ENCODE data around the gene ASB15.

Gene ASB15

GRCh38 chr7:123663200-123663599, 61.6 kb downstream of the ASB15 start:
- DNase-seq (ENCODE audit: low read depth): no peak

- DNase-seq (ENCODE audit: low read depth): no peak
These were observed 63.5 kb downstream of the ASB15 start for GRCh38 chr7:123665157-123665556.

GRCh38 chr7:123665896-123666295, 64.3 kb downstream of the ASB15 start:
- no peak for DNase-seq (ENCODE audit: low read depth)

- DNase-seq (ENCODE audit: low read depth): no peak
These were observed 64.9 kb downstream of the ASB15 start for GRCh38 chr7:123666492-123666891.

- DNase-seq (ENCODE audit: low read depth): no peak
These were observed 67.9 kb downstream of the ASB15 start for GRCh38 chr7:123669485-123669884.

GRCh38 chr7:123673137-123673732, 71.6 kb downstream of the ASB15 start:
- no peak for DNase-seq (ENCODE audit: low read depth)

- no peak for DNase-seq (ENCODE audit: low read depth)
These were observed 72.3 kb downstream of the ASB15 start for GRCh38 chr7:123673752-123674398.

- DNase-seq (ENCODE audit: low read depth): no peak
These were observed 73.0 kb downstream of the ASB15 start for GRCh38 chr7:123674399-123675180.

GRCh38 chr7:123675181-123675473, 73.5 kb downstream of the ASB15 start:
- DNase-seq (ENCODE audit: low read depth): peak; percentile 5

GRCh38 chr7:123677061-123677715, 75.6 kb downstream of the ASB15 start:
- no peak for DNase-seq (ENCODE audit: low read depth)

- DNase-seq (ENCODE audit: low read depth): no peak
These were observed 78.0 kb downstream of the ASB15 start for GRCh38 chr7:123679614-123680013.

- DNase-seq (ENCODE audit: low read depth): no peak
These were observed 79.0 kb downstream of the ASB15 start for GRCh38 chr7:123680580-123680979.

- DNase-seq (ENCODE audit: low read depth): no peak
These were observed 79.9 kb downstream of the ASB15 start for GRCh38 chr7:123681561-123681960.

- DNase-seq (ENCODE audit: low read depth): peak; percentile 44
These were observed 81.1 kb downstream of the ASB15 start for GRCh38 chr7:123682690-123683089.

- no peak for DNase-seq (ENCODE audit: low read depth)
These were observed 85.5 kb downstream of the ASB15 start for GRCh38 chr7:123687161-123687560.

- DNase-seq (ENCODE audit: low read depth): no peak
These were observed 86.1 kb downstream of the ASB15 start for GRCh38 chr7:123687727-123688126.

Data from non-pigmented ciliary epithelial cell (primary cell).